ENCODE data around the gene CWC25.
"Not testable (repeated sequence)": the region's sequence is repeated elsewhere in the genome, so short reads cannot be mapped to it uniquely, and the experiment has no call there.

Gene CWC25

DNA sequence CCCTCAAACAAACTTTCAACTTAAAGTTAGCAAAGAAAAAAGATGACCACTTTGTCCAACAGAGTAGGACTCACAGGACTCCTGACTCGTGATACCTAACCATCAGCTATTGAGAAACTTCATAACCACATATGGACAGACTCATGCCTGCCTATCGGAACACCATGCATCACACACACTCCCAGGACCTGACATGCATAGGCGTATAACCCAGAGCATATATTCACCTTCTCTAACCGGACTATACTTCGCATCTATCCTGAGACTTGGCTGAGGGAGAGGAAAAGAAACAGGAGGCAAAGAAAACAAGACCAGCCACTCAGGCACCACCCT is 28.0 kb downstream of the CWC25 start:
- DNase-seq (ENCODE audit: insufficient read length) (no peak), FAIRE-seq (no peak)
- no peak for TF ChIP-seq POLR2A (IDR thresholded peaks at IDR 0.05; ENCODE audit: low read depth, low read length)
- no peak for TF ChIP-seq TAF1 (IDR thresholded peaks at IDR 0.05; ENCODE audit: borderline replicate concordance, low read depth, low read length)
- no peak for TF ChIP-seq POLR2AphosphoS5 (IDR thresholded peaks at IDR 0.05; ENCODE audit: low read depth, low read length)

DNA sequence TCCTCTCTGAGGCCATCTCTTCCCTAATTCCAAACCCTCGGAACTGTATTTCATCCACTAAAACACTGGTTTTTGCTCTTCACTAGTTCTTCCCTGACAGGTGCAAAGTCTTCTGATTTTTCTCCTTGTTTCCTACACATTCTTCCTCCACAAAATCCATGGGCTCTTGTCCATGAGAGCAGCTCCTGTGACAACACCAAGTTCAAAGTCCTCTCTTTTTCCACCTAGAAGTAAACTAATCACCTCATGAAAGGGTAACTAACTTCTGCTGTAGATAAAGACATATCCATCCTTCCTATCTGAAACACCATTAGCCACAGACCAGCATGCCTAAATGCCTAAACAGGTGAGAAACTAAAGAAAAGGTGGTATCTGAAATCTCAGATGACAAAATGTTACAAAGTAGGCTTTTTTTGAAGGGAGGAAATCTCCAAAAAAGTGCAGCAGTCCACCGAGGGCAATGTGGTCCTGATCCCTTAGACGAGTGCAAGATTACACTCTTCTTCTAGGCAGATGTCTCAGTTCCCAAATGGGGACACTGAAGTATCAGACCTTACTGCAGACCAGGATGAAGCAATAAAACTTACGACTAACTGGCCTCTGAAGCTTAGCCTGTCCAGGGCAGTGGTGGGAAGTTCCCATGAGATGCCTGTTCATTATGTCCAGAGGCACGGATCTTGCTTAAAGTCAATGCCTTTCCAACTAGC is 28.5 kb downstream of the CWC25 start:
- no peak for FAIRE-seq

GRCh38 chr17:38794221-38794620 is 30.9 kb downstream of the CWC25 start:
- no peak for DNase-seq (ENCODE audit: insufficient read length)
- FAIRE-seq: no peak
- TF ChIP-seq POLR2A (IDR thresholded peaks at IDR 0.05; ENCODE audit: low read depth, low read length): no peak
- no peak for TF ChIP-seq POLR2AphosphoS5 (IDR thresholded peaks at IDR 0.05; ENCODE audit: low read depth, low read length)

More for the DNA sequence above, 28.5 kb downstream of the CWC25 start:
- no peak for DNase-seq (ENCODE audit: insufficient read length)
- TF ChIP-seq TAF1 (IDR thresholded peaks at IDR 0.05; ENCODE audit: borderline replicate concordance, low read depth, low read length): no peak
- no peak for TF ChIP-seq POLR2AphosphoS5 (IDR thresholded peaks at IDR 0.05; ENCODE audit: low read depth, low read length)
- TF ChIP-seq POLR2A (IDR thresholded peaks at IDR 0.05; ENCODE audit: low read depth, low read length): no peak

- no peak for TF ChIP-seq POLR2AphosphoS5 (IDR thresholded peaks at IDR 0.05; ENCODE audit: low read depth, low read length)
- no peak for TF ChIP-seq POLR2A (IDR thresholded peaks at IDR 0.05; ENCODE audit: low read depth, low read length)
- TF ChIP-seq TAF1 (IDR thresholded peaks at IDR 0.05; ENCODE audit: borderline replicate concordance, low read depth, low read length): no peak
- no peak for DNase-seq (ENCODE audit: insufficient read length)
- FAIRE-seq: no peak
Measured at GRCh38 chr17:38791162-38791561, 34.0 kb downstream of the CWC25 start.

DNA sequence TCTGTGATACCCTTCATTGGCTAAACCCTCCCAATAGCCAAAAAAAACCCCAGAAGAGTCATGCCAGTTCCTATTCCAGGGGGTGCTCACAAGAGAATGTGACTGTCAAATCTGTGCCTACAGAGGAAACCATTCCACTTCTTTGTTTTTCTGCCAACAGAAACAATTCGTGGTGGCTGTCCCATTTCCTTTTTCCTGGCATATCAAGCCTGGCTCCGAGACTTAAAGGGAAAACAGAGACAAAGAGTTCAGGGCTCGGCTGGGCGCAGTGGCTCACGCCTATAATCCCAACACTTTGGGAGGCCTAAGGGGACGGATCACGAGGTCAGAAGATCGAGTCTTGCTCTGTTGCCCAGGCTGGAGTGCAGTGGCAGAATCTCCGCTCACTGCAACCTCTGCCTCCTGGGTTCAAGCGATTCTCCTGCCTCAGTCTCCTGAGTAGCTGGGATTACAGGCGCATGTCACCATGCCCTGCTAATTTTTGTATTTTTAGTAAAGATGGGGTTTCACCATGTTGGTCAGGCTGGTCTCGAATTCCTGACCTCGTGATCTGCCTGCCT is 34.9 kb downstream of the CWC25 start:
- not testable (repeated sequence) for FAIRE-seq; DNase-seq (ENCODE audit: insufficient read length)

DNA sequence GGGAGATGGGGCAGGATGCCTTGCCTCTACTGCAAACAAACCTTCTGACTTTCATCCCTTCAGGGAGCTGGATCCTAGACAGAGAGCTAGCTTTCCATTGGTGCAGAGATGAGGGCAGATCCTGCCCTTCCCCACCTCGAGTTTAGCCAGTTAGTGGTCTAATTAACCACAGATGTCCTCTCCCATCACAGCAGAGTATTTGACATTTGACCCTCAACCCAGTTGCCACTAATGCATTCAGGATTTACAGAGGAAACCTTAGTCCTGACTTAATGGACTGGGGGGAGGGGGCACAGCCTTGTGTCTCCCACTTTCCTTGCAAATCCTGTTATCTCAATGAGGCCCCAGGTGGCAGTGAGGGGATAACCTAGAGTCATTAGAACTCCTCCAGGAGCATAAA is 35.9 kb downstream of the CWC25 start:
- DNase-seq (ENCODE audit: insufficient read length): no peak
- FAIRE-seq: no peak
- TF ChIP-seq TAF1 (IDR thresholded peaks at IDR 0.05; ENCODE audit: borderline replicate concordance, low read depth, low read length) (no peak), POLR2A (IDR thresholded peaks at IDR 0.05; ENCODE audit: low read depth, low read length) (no peak), POLR2AphosphoS5 (IDR thresholded peaks at IDR 0.05; ENCODE audit: low read depth, low read length) (no peak)

DNA sequence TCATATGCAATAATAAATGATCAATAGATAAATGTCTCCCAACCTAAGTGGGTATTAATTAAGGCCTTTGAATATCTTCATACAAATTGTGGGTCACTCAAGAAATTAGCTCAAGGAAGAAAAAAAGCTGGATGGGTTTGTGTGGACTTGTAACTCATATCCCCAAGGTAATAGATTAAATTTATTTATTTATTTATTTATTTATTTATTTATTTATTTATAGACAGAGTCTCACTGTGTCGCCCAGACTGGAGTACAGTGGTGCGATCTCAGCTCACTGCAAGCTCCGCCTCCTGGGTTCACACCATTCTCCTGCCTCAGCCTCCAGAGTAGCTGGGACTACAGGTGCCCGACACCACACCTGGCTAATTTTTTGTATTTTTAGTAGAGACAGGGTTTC is 37.1 kb downstream of the CWC25 start:
- DNase-seq (ENCODE audit: insufficient read length); FAIRE-seq: not testable (repeated sequence)

DNA sequence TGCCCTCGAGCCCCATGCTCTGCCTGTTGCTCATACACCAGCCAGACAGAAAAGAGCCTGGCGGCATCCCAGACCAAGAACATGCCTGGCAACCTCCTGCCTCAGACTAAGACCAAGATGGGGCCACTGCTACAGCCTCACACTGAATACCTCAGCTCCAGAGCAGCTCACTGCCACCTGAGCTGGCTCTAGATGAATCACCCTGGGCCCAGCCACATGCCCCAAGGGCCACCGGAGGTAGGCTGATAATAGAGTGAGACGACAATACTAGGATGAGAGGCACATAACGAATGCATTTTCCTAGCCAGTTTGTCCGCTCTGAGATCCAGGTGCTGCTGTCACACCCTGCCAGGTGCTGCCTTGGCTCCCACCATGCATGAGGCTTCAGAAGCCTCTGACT is 38.7 kb downstream of the CWC25 start:
- no peak for TF ChIP-seq TAF1 (IDR thresholded peaks at IDR 0.05; ENCODE audit: borderline replicate concordance, low read depth, low read length)
- no peak for TF ChIP-seq POLR2AphosphoS5 (IDR thresholded peaks at IDR 0.05; ENCODE audit: low read depth, low read length)
- TF ChIP-seq POLR2A (IDR thresholded peaks at IDR 0.05; ENCODE audit: low read depth, low read length): no peak
- no peak for FAIRE-seq
- no peak for DNase-seq (ENCODE audit: insufficient read length)

GRCh38 chr17:38783227-38783626 is 41.9 kb downstream of the CWC25 start:
- DNase-seq (ENCODE audit: insufficient read length): no peak
- no peak for FAIRE-seq
- TF ChIP-seq POLR2AphosphoS5 (IDR thresholded peaks at IDR 0.05; ENCODE audit: low read depth, low read length) (no peak), POLR2A (IDR thresholded peaks at IDR 0.05; ENCODE audit: low read depth, low read length) (no peak), TAF1 (IDR thresholded peaks at IDR 0.05; ENCODE audit: borderline replicate concordance, low read depth, low read length) (no peak)

DNA sequence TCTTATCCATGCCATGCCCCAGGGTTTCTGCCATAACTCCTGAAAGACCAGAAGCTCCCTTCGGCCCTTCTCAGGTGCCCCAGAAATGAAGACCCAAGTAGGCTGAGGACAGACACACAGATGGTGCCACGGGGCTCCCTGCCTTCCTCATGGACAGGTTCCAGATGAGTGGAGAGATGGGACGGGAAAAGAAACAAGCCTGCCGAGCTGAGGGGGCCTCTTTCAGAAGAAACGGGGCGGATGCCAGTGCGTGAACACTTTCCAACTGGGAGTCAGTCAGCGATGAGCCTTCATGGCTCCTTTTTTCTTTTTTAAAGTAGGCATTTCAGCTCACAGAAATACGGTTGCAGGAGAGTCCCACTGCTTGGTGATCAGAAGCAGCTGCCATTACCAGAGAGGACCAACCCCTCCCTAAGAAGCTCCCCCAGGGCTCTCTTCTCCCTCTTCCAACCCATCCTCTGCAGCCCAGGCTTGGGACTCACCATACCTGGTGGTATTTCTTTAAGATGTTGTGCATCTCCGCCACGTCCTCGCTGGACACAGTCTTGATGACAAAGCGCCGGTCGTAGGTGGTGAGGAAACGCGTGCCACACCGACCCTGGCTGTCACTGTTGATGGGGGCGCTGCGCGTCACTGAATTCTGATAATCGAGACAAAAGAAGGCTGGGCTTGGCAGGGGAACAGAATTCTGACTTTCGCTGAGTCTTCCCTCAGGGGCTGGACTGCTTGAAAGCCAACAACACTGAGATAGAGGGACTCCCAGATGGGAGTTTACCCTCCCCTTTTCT is 45.0 kb downstream of the CWC25 start:
- TF ChIP-seq TAF1 (IDR thresholded peaks at IDR 0.05; ENCODE audit: borderline replicate concordance, low read depth, low read length) (no peak), POLR2AphosphoS5 (IDR thresholded peaks at IDR 0.05; ENCODE audit: low read depth, low read length) (no peak), POLR2A (IDR thresholded peaks at IDR 0.05; ENCODE audit: low read depth, low read length) (no peak)
- no peak for FAIRE-seq

DNA sequence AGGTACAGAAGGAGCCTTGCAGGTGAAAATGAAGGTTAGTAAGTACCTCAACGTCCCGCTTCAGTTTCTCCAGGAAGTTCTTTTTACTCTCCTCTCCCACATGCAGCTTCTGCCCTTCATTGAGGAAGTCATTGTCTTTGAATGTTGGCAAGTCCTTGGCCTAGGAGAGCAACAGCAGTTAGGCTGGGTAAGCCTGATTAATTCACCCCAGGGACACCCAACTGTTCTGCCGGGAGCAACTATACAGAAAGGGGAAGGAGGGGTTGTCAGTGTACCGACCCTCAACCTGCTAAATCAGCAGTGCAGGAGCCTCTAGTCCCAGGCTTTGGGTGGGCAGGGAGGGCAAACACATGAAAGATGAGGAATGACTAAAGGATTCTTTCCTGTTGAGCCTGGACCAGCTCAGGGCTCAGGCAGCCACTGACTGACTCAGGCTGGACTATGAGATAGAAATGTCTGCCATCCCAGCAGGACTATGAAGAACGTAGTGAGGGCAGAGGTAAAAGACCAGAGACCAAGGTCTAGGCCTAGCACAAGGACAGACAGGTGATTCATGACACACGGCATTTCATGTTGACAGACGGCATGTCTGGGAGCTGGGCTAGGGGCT is 47.4 kb downstream of the CWC25 start:
- no peak for FAIRE-seq
- no peak for TF ChIP-seq POLR2A (IDR thresholded peaks at IDR 0.05; ENCODE audit: low read depth, low read length)
- no peak for TF ChIP-seq TAF1 (IDR thresholded peaks at IDR 0.05; ENCODE audit: borderline replicate concordance, low read depth, low read length)
- TF ChIP-seq POLR2AphosphoS5 (IDR thresholded peaks at IDR 0.05; ENCODE audit: low read depth, low read length): no peak
- DNase-seq (ENCODE audit: insufficient read length): no peak

More for the DNA sequence above, 45.0 kb downstream of the CWC25 start:
- no peak for DNase-seq (ENCODE audit: insufficient read length)

DNA sequence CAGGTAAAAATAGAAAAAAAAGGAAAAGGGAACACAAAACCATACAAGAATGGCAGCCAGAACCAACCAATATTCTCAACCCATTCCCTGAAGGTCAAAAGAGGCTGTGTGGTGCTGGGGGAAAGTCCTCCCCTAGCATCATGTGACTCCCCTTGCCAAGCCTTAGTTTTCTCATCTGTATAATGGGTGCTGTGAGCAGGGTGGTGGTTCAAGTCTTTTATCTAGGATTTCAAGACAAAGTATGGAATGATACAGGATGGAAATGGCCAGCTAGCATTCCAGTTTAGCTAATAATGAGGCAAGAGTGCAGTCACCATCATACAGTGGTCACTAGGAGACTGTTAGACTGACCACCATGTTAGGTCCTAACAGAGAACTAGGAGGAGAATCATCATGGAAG is 51.9 kb downstream of the CWC25 start:
- no peak for TF ChIP-seq POLR2A (IDR thresholded peaks at IDR 0.05; ENCODE audit: low read depth, low read length)
- TF ChIP-seq TAF1 (IDR thresholded peaks at IDR 0.05; ENCODE audit: borderline replicate concordance, low read depth, low read length): no peak
- no peak for TF ChIP-seq POLR2AphosphoS5 (IDR thresholded peaks at IDR 0.05; ENCODE audit: low read depth, low read length)
- DNase-seq (ENCODE audit: insufficient read length) (no peak), FAIRE-seq (no peak)
